Activated naive CD4-positive, alpha-beta T cell treated with anti-CD3 and anti-CD28 coated beads, Interleukin-2, amount 50 U/mL, for 72 hours (primary cell): ENCODE data around the gene ELN. TPM values are rescaled to one million over a fixed set of nuclear protein-coding genes. Genes with fewer than 3 reads are reported as not detected.

Experiments
- ATAC-seq, 2 donors: fragments of 150-1000 bp; cut with Tn5 transposase; 2 replicates each; pipeline ENCODE4 v1.10.0; 2021; ENCODE audit warnings: mild to moderate bottlenecking in 2 of 2, moderate library complexity in 2 of 2
- DNase-seq, 2 donors: peaks; one replicate each; pipeline ENCODE4 v3.0.0; 2021 to 2022; ENCODE audit warnings: low spot score in 2 of 2
- H3K27ac Mint-ChIP-seq, 2 donors: one replicate each; pipeline ENCODE4 v1.8.0; 2022; ENCODE audit warnings: mild to moderate bottlenecking in 2 of 2, mixed read lengths in 2 of 2
- H3K36me3 Mint-ChIP-seq, 2 donors: one replicate each; pipeline ENCODE4 v1.8.0; 2022; ENCODE audit warnings: mixed read lengths in 2 of 2
- H3K9me3 Mint-ChIP-seq, 2 donors: one replicate each; pipeline ENCODE4 v1.8.0; 2022; ENCODE audit warnings: mixed read lengths in 2 of 2
- total RNA-seq, 2 donors: library from RNA; stranded (reverse); gene quantifications; one replicate each; pipeline ENCODE4 v1.2.3, GENCODE V29; 2022

ELN gene
- total RNA-seq, 2 donors from 2014 or later = not detected

GRCh38 chr7:74061840-74062539 lies 34.0 kb downstream of the ELN start:
- DNase-seq = no peak
- Mint-ChIP-seq H3K27ac (peak overlapping the region in 1 of 2 donors; percentile 81), H3K36me3 (no peaks in the 10 kb centered on the region), H3K9me3 (no peaks in the 10 kb centered on the region)
- peak; percentile 54 to 86 for ATAC-seq

- ATAC-seq (no peak), DNase-seq (no peak)
- Mint-ChIP-seq H3K27ac (peak overlapping the region in 1 of 2 donors; percentile 15), H3K36me3 (no peaks in the 10 kb centered on the region), H3K9me3 (no peaks in the 10 kb centered on the region)
Observed at GRCh38 chr7:74063223-74063641, 35.3 kb downstream of the ELN start.

GRCh38 chr7:74063646-74064045 lies 35.7 kb downstream of the ELN start:
- no peak for ATAC-seq

GRCh38 chr7:74064696-74065095 lies 36.7 kb downstream of the ELN start:
- Mint-ChIP-seq H3K36me3 (no peaks in the 10 kb centered on the region), H3K9me3 (no peaks in the 10 kb centered on the region), H3K27ac (no peak overlapping the region)
- ATAC-seq (no peak), DNase-seq (no peak)

More at GRCh38 chr7:74063646-74064045, 35.7 kb downstream of the ELN start:
- Mint-ChIP-seq H3K27ac (peak overlapping the region in 1 of 2 donors; percentile 15), H3K9me3 (no peaks in the 10 kb centered on the region), H3K36me3 (no peaks in the 10 kb centered on the region)
- no peak for DNase-seq

GRCh38 chr7:74066626-74067025 lies 38.7 kb downstream of the ELN start:
- DNase-seq (no peak), ATAC-seq (no peak)
- H3K36me3 Mint-ChIP-seq = no peaks in the 10 kb centered on the region
- no peaks in the 10 kb centered on the region for H3K9me3 Mint-ChIP-seq
- H3K27ac Mint-ChIP-seq = no peak overlapping the region

- no peak for DNase-seq
- ATAC-seq = no peak
- Mint-ChIP-seq H3K27ac (no peak overlapping the region), H3K36me3 (no peaks in the 10 kb centered on the region), H3K9me3 (no peaks in the 10 kb centered on the region)
Observed at GRCh38 chr7:74068378-74069085, 40.6 kb downstream of the ELN start.

GRCh38 chr7:74069086-74069541 lies 41.1 kb downstream of the ELN start:
- ATAC-seq = no peak
- Mint-ChIP-seq H3K9me3 (no peaks in the 10 kb centered on the region), H3K27ac (no peak overlapping the region), H3K36me3 (no peaks in the 10 kb centered on the region)
- no peak for DNase-seq

GRCh38 chr7:74069790-74070618 lies 42.0 kb downstream of the ELN start:
- no peak overlapping the region for H3K27ac Mint-ChIP-seq
- ATAC-seq = no peak

GRCh38 chr7:74070619-74070921 lies 42.6 kb downstream of the ELN start:
- ATAC-seq (no peak), DNase-seq (no peak)
- H3K9me3 Mint-ChIP-seq = no peaks in the 10 kb centered on the region
- H3K36me3 Mint-ChIP-seq = no peaks in the 10 kb centered on the region
- H3K27ac Mint-ChIP-seq = no peak overlapping the region

More at GRCh38 chr7:74069790-74070618, 42.0 kb downstream of the ELN start:
- DNase-seq = no peak
- H3K9me3 Mint-ChIP-seq = no peaks in the 10 kb centered on the region
- no peaks in the 10 kb centered on the region for H3K36me3 Mint-ChIP-seq

- no peak for ATAC-seq
- H3K9me3 Mint-ChIP-seq = no peaks in the 10 kb centered on the region
- no peak overlapping the region for H3K27ac Mint-ChIP-seq
- no peak for DNase-seq
- H3K36me3 Mint-ChIP-seq = no peaks in the 10 kb centered on the region
Observed at GRCh38 chr7:74071121-74071520, 43.1 kb downstream of the ELN start.

- no peaks in the 10 kb centered on the region for H3K9me3 Mint-ChIP-seq
- H3K27ac Mint-ChIP-seq = no peak overlapping the region
- DNase-seq = no peak
- no peaks in the 10 kb centered on the region for H3K36me3 Mint-ChIP-seq
- ATAC-seq = no peak
Observed at GRCh38 chr7:74074770-74075169, 46.8 kb downstream of the ELN start.

GRCh38 chr7:74078461-74078860 lies 50.5 kb downstream of the ELN start:
- no peaks in the 10 kb centered on the region for H3K36me3 Mint-ChIP-seq
- H3K9me3 Mint-ChIP-seq = no peaks in the 10 kb centered on the region
- ATAC-seq (no peak), DNase-seq (no peak)
- H3K27ac Mint-ChIP-seq = no peak overlapping the region

GRCh38 chr7:74082770-74083116 lies 54.8 kb downstream of the ELN start:
- no peaks in the 10 kb centered on the region for H3K9me3 Mint-ChIP-seq
- no peak overlapping the region for H3K27ac Mint-ChIP-seq
- ATAC-seq (no peak), DNase-seq (no peak)
- peaks cover 0 to 14% of the 10 kb centered on the region in 2 donors for H3K36me3 Mint-ChIP-seq

GRCh38 chr7:74083117-74083876 lies 55.3 kb downstream of the ELN start, which contains the start of gene LIMK1:
TSS of gene LIMK1 (plus strand) at chr7:74083804. CDS start at chr7:74083991, 187 bp downstream.
- Mint-ChIP-seq H3K36me3 (peaks cover 0 to 14% of the 10 kb centered on the region in 2 donors), H3K27ac (peak within 1 kb of the TSS in 1 of 2 donors; percentile 78), H3K9me3 (no peaks in the 10 kb centered on the region)
- DNase-seq = peak; percentile 82 to 83
- peak; percentile 82 to 91 for ATAC-seq

GRCh38 chr7:74083928-74084721 lies 56.2 kb downstream of the ELN start:
- H3K27ac Mint-ChIP-seq = peak overlapping the region in 1 of 2 donors; percentile 78
- peaks cover 0 to 14% of the 10 kb centered on the region in 2 donors for H3K36me3 Mint-ChIP-seq
- no peaks in the 10 kb centered on the region for H3K9me3 Mint-ChIP-seq
- DNase-seq (peak in 1 of 2 donors; percentile 31), ATAC-seq (peak; percentile 72 to 76)
